HCT116 (cell line): Measurements from ENCODE around the gene MNAT1. TPM values are rescaled to one million over a fixed set of nuclear protein-coding genes. Genes with fewer than 3 reads are reported as not detected.

Experiments
- ATAC-seq: fragments of 200-7000 bp; cut with Tn5 transposase; 2 replicates; pipeline ENCODE4 v1.9.1; 2020; ENCODE audit warnings: mild to moderate bottlenecking, moderate library complexity
- BruUV-seq: library from RNA; stranded (reverse); fragments of 400-500 nt; replicated peaks from 2 replicates; lab custom pipeline; 2021; lab: Mats Ljungman, UMichigan
- CTCF ChIA-PET: fragments of 300-600 bp; sonication (Branson Sonifier 250); formaldehyde crosslinking; loops from one replicate; lab custom pipeline; 2021; ENCODE audit warnings: antibody characterized with exemption; lab: Charles Lee
- POLR2A ChIA-PET: fragments of 300-600, 350-600 bp; sonication (Branson Sonifier 250); formaldehyde crosslinking; loops from one replicate; lab custom pipeline; 2021; ENCODE audit warnings: antibody characterized with exemption; lab: Charles Lee
- RAD21 ChIA-PET, 2 experiments: fragments of 300-600 bp; sonication (Branson Sonifier 250); formaldehyde crosslinking; loops; one replicate each; lab custom pipeline; 2023; ENCODE audit warnings: low total read pairs in 2 of 2; ENCODE audit not compliant: uncharacterized antibody in 2 of 2, unreplicated experiment in 2 of 2, low non-redundant PET in 1 of 2; lab: Charles Lee
- DNase-seq: peaks from one replicate; pipeline ENCODE4 v3.0.0-alpha.2; 2010; ENCODE audit warnings: low read depth, low spot score
- H2AFZ ChIP-seq: fragments of 200-600 bp; shearing (Covaris generic), sonication (generic); 2 replicates; pipeline ENCODE4 v1.6.1; 2017; ENCODE audit warnings: low read depth, mixed run types, mixed read lengths, antibody characterized with exemption, low read length; ENCODE audit not compliant: poor library complexity, severe bottlenecking
- H3K27ac ChIP-seq: 2 replicates; pipeline ENCODE4 v1.5.1; 2012; ENCODE audit warnings: low read depth, low read length
- H3K27me3 ChIP-seq: fragments of 200-600 bp; sonication (generic); 2 replicates; pipeline ENCODE4 v1.6.1; 2016; ENCODE audit warnings: mixed run types, low read length, mixed read lengths; ENCODE audit not compliant: insufficient read depth
- H3K36me3 ChIP-seq, 2 experiments: fragments of 200-500 bp in 1 of 2; fragments of 200-600 bp in 1 of 2; sonication (Bioruptor generic) in 1 of 2; sonication (generic) in 1 of 2; 2 replicates each; pipeline versions ENCODE4 v1.5.1 to v1.6.1; 2014 to 2016; ENCODE audit warnings: low read length in 2 of 2, inconsistent platforms in 1 of 2, mixed read lengths in 1 of 2, mixed run types in 1 of 2; ENCODE audit not compliant: insufficient read depth in 2 of 2, control insufficient read depth in 1 of 2
- H3K4me1 ChIP-seq, 2 experiments: fragments of 200-600 bp in 1 of 2; sonication (generic) in 1 of 2; 2 replicates each; pipeline versions ENCODE4 v1.5.1 to v1.6.1; 2012 to 2017; ENCODE audit warnings: low read length in 2 of 2, inconsistent platforms in 1 of 2, mild to moderate bottlenecking in 1 of 2, mixed read lengths in 1 of 2, mixed run types in 1 of 2, moderate library complexity in 1 of 2; ENCODE audit not compliant: insufficient read depth in 2 of 2, control insufficient read depth in 1 of 2
- H3K4me2 ChIP-seq: fragments of 200-600 bp; sonication (generic); 2 replicates; pipeline ENCODE4 v1.6.1; 2017; ENCODE audit warnings: mixed run types, low read length, mixed read lengths
- H3K4me3 ChIP-seq, 2 experiments: fragments of 200-600 bp in 1 of 2; sonication (generic) in 1 of 2; replicated peaks in 1 of 2; 2 replicates each; pipeline ENCODE4 v1.5.1; 2011 to 2016; ENCODE audit warnings: low read length in 2 of 2, control low read depth in 1 of 2, low read depth in 1 of 2, mild to moderate bottlenecking in 1 of 2, mixed read lengths in 1 of 2, mixed run types in 1 of 2
- H3K79me2 ChIP-seq: fragments of 200-600 bp; sonication (generic); 2 replicates; pipeline ENCODE4 v1.6.1; 2017; ENCODE audit warnings: mild to moderate bottlenecking, mixed run types, low read length, moderate library complexity, mixed read lengths; ENCODE audit not compliant: insufficient read depth
- H3K9ac ChIP-seq: fragments of 200-600 bp; sonication (generic); 2 replicates; pipeline ENCODE4 v1.6.1; 2016; ENCODE audit warnings: low read length, mixed read lengths
- H3K9me2 ChIP-seq: fragments of 200-600 bp; sonication (generic), shearing (Covaris generic); 2 replicates; pipeline ENCODE4 v1.6.1; 2017; ENCODE audit warnings: mixed run types, mild to moderate bottlenecking, moderate library complexity; ENCODE audit not compliant: insufficient read depth
- H3K9me3 ChIP-seq, 2 experiments: fragments of 200-500 bp in 1 of 2; fragments of 200-600 bp in 1 of 2; sonication (Bioruptor generic) in 1 of 2; sonication (generic) in 1 of 2; 2 replicates each; pipeline ENCODE4 v1.6.1; 2014 to 2017; ENCODE audit warnings: low read length in 2 of 2, mixed read lengths in 2 of 2, inconsistent platforms in 1 of 2, low read depth in 1 of 2, mild to moderate bottlenecking in 1 of 2, mixed run types in 1 of 2, moderate library complexity in 1 of 2; ENCODE audit not compliant: control insufficient read depth in 1 of 2, insufficient read depth in 1 of 2
- H4K20me1 ChIP-seq: fragments of 200-600 bp; sonication (generic), shearing (Covaris generic); 2 replicates; pipeline ENCODE4 v1.6.1; 2017; ENCODE audit warnings: mixed run types, mild to moderate bottlenecking, moderate library complexity; ENCODE audit not compliant: insufficient read depth
- ATF3 ChIP-seq: IDR thresholded peaks from 2 replicates; pipeline ENCODE4 v1.6.1; 2012
- CBX3 ChIP-seq: IDR thresholded peaks from 2 replicates; pipeline ENCODE4 v1.6.1; 2012; ENCODE audit warnings: low read depth
- CTCF ChIP-seq, 3 experiments: fragments of 200-600 bp in 1 of 3; sonication (generic) in 1 of 3; IDR thresholded peaks in 2 of 3; conservative IDR thresholded peaks in 1 of 3; 2 replicates each; pipeline ENCODE4 v1.5.1; 2012 to 2017; ENCODE audit warnings: low read depth in 2 of 3, low read length in 2 of 3, antibody characterized with exemption in 1 of 3, borderline replicate concordance in 1 of 3, control low read depth in 1 of 3, mild to moderate bottlenecking in 1 of 3, mixed read lengths in 1 of 3, mixed run types in 1 of 3, moderate library complexity in 1 of 3; ENCODE audit not compliant: insufficient read depth in 1 of 3
- EGR1 ChIP-seq: IDR thresholded peaks from 2 replicates; pipeline ENCODE4 v1.6.1; 2012; ENCODE audit warnings: low read depth
- FOSL1 ChIP-seq: IDR thresholded peaks from 2 replicates; pipeline ENCODE4 v1.6.1; 2012; ENCODE audit warnings: low read depth
- JUND ChIP-seq: IDR thresholded peaks from 2 replicates; pipeline ENCODE4 v1.6.1; 2012
- POLR2A ChIP-seq: IDR thresholded peaks from 2 replicates; pipeline ENCODE4 v1.7.0; 2011; ENCODE audit warnings: borderline replicate concordance; ENCODE audit not compliant: insufficient read depth, insufficient read length; ENCODE audit errors: extremely low read depth
- POLR2AphosphoS5 ChIP-seq: IDR thresholded peaks from 2 replicates; pipeline ENCODE4 v1.6.1; 2011; ENCODE audit warnings: mild to moderate bottlenecking, low read depth, low read length, moderate library complexity
- RAD21 ChIP-seq: IDR thresholded peaks from 2 replicates; pipeline ENCODE4 v1.6.1; 2012; ENCODE audit warnings: low read depth, mild to moderate bottlenecking
- REST ChIP-seq: IDR thresholded peaks from 2 replicates; pipeline ENCODE4 v1.6.1; 2012; ENCODE audit warnings: low read depth
- SIN3A ChIP-seq: IDR thresholded peaks from 2 replicates; pipeline ENCODE4 v1.6.1; 2012; ENCODE audit warnings: low read depth
- TCF7L2 ChIP-seq: IDR thresholded peaks from 2 replicates; pipeline ENCODE4 v1.7.0; 2011; ENCODE audit warnings: borderline replicate concordance, inconsistent platforms; ENCODE audit not compliant: insufficient read depth, insufficient read length; ENCODE audit errors: extremely low read depth
- ZNF274 ChIP-seq: fragments of 200-500 bp; sonication (Bioruptor generic); IDR thresholded peaks from 2 replicates; pipeline ENCODE4 v1.6.1; 2014; ENCODE audit warnings: mild to moderate bottlenecking, low read depth, low read length, inconsistent platforms
- intact Hi-C: fragments of 100-400 bp; cut with micrococcal nuclease; formaldehyde crosslinking; loops from 2 replicates; pipeline ENCODE4 v1.10.0; 2022
- total RNA-seq: library from RNA; stranded (reverse); gene quantifications from one replicate; pipeline ENCODE4 v1.2.1, GENCODE V29; 2021; ENCODE audit not compliant: unreplicated experiment

The MNAT1 gene
- total RNA-seq, 1 experiment from 2014 or later: 49.3 TPM

- ChIA-PET POLR2A (no interaction called here), CTCF (no interaction called here), RAD21 (no interaction called here)
- Histone ChIP-seq H3K9ac (no peak overlapping the region), H3K27ac (no peak overlapping the region), H2AFZ (no peak overlapping the region), H3K27me3 (no peaks in the 10 kb centered on the region), H3K9me2 (no peaks in the 10 kb centered on the region), H3K9me3 (no peaks in the 10 kb centered on the region), H3K4me3 (no peak overlapping the region), H3K36me3 (no peaks in the 10 kb centered on the region), H3K4me1 (no peaks in the 10 kb centered on the region), H4K20me1 (no peaks in the 10 kb centered on the region), H3K4me2 (no peak overlapping the region), H3K79me2 (no peaks in the 10 kb centered on the region; the same call in 1 of the 2 replicates)
- no peak for ATAC-seq
- no peak for DNase-seq
- intact Hi-C loops: no loop called here
- BruUV-seq: no TSS peak
- TF ChIP-seq FOSL1 (no peak), CTCF (IDR thresholded peaks at IDR 0.05 in 2 of 3, conservative IDR thresholded peaks at IDR 0.05 in 1 of 3; ENCODE audit: borderline replicate concordance in 1 of 3, insufficient read depth in 1 of 3, low read depth in 2 of 3, low read length in 2 of 3) (no peak), RAD21 (no peak), ATF3 (no peak), POLR2AphosphoS5 (no peak), TCF7L2 (no peak), CBX3 (no peak), JUND (no peak), REST (no peak), ZNF274 (no peak), POLR2A (no peak), EGR1 (no peak), SIN3A (no peak)
These were observed 190.7 kb downstream of the MNAT1 start for GRCh38 chr14:60925286-60925685.
